NCI-H1105 treated with DMSO at 0.1 percent for 48 hours (cell line): Measurements from ENCODE around the gene LARP4.
"Not testable (repeated sequence)": the region's sequence is repeated elsewhere in the genome, so short reads cannot be mapped to it uniquely, and the experiment has no call there.

Source experiments
- DNase-seq: peaks from one replicate; lab custom pipeline; 2025; lab: John Stamatoyannopoulos, UW

The LARP4 gene

DNA sequence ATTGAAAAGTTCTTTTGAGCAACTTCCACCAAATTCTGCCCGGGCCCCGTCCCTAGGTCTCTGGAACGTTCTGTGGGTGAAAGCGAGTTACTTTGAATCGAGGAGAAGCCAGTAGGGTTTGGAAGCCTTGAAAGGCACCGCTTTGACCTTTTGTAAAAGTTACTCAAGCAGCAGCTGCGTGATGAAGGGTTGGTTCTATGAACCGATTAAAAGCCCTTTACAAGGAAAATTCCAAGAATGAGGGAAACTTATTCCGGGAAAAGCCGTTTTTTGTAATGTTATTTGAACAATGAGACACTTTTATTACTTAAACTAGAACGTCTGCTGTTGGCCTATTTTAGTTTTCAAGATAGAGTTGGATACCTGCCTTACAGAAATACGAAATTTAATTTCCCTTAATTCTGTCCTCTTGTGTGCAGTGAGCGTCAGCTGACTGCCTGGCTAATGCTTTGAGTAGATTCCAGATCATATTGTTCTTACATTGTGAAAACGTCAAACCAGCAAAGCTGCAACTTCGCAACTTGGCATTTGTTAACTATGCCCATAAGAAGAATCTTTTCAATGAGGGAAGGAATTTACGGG lies 906 bp downstream of the LARP4 start:
- DNase-seq = peak; percentile 11

DNA sequence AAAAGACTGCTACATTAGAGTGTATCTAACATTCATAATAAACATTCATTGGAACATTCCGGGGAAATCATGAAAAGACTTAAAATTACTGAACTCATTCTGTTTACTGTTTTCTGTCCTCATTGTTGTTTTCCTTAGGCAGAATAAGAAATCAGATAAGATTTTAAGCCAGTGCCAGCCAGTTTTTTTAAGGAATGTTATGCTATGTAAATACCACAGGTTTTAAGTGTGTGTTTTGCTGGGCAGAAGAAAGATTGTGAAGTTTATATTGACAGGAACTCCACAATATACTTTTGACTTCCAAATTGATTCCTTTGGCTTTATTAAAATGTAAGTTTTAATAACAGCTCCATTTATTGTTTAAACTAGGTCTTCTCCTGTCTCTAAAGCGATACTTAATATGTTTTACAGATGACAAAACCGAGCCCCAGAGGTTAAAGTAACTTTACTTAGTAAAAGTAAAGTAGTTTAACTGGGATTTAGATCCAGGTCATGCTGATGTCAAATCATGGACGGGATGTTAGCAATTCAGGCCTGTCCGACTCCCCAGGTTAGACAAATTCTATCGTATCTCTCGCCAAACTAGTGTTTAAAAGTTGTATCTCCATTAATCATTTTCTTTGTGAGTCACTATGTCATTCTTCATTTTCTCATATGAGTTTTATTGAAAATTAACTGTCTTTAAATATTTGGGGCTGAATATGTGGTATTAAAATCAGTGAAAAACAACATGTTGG lies 1.7 kb downstream of the LARP4 start:
- no peak for DNase-seq

DNA sequence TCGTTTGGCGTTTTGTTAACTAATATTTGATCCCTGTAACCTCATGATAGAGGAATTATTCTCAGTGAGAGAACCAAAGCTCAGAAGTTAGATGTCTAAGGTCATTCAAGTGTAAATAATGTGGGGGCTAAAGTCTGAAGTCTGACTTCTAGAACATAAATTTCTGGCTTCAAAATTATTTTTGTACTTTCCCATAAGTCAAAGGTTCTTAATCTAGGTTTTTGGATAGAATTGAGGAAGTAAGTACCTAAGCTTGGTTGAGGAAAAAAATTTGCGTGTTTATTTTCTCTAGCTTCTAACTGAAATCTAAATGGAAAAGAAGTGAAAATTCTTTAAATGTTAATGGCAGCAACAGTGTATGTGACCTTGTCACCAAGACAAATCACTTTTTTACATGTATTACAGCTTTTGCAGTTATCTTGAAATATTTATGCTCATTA lies 2.3 kb downstream of the LARP4 start:
- no peak for DNase-seq

DNA sequence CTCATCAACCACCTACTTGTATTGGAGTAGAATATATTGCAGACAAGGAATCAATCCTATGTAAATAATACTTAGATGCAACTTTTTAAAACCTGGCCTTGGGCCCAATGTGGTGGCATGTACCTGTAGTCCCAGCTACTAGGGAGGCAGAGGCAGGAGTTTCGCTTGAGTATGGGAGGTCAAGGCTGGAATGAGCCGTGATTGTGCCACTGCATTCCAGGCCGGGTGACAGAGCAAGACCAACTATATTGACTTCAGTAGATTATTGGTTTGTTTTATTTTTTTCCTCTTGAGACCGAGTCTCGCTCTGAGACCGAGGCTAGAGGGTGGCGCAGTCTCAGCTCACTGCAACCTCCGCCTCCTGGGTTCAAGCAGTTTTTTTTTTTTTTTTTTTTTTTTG lies 3.6 kb downstream of the LARP4 start:
- no peak for DNase-seq

DNA sequence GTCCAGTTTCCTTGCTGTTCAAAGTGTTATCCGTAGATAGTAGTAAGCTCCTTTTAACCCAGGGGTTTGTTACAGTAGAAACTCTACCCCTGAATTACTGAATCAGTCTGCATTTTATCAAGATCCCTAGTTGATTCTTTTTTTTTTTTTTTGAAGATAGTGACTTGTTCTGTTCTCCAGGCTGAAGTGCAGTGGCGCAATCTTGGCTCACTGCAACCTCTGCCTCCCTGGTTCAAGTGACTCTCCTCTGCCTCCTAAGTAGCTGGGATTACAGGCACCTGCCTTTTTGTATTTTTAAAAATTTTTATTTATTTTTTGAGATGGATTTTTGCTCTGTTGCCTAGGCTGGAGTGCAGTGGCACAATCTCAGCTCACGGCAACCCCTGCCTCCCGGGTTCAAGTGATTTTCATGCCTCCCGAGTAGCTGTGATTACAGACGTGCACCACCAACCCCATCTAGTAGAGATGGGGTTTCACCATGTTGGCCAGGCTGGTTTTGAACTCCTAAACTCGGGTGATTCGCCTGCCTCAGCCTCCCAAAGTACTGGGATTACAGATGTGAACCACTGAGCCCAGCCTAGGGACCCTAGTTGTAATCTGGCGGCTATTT lies 10.5 kb downstream of the LARP4 start:
- no peak for DNase-seq

DNA sequence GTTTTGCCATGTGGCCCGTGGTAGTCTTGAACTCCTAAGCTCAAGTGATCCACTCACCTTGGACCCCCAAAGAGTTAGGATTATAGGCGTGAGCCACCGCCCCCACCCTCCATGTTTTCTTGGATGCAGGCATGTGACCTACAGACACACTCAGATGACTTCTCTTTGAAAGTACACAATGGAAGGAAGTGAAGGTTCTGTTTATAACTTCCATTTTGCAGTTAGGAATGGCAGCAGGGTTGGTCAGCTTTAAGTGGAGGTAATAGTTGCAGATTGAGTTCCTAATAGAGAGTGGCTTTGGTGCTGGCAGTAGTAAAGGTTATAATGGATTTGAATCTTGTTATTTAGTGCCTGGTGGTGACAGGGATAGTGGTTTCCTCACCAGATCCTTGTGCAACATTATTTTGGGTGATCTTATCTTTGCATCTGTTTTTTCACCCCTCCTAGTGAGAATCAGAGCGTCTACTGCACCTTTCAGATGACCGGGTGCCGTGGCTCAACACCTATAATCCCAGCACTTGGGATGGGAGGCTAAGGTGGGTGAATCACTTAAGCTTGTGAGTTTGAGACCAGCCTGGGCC lies 15.3 kb downstream of the LARP4 start:
- DNase-seq = no peak

DNA sequence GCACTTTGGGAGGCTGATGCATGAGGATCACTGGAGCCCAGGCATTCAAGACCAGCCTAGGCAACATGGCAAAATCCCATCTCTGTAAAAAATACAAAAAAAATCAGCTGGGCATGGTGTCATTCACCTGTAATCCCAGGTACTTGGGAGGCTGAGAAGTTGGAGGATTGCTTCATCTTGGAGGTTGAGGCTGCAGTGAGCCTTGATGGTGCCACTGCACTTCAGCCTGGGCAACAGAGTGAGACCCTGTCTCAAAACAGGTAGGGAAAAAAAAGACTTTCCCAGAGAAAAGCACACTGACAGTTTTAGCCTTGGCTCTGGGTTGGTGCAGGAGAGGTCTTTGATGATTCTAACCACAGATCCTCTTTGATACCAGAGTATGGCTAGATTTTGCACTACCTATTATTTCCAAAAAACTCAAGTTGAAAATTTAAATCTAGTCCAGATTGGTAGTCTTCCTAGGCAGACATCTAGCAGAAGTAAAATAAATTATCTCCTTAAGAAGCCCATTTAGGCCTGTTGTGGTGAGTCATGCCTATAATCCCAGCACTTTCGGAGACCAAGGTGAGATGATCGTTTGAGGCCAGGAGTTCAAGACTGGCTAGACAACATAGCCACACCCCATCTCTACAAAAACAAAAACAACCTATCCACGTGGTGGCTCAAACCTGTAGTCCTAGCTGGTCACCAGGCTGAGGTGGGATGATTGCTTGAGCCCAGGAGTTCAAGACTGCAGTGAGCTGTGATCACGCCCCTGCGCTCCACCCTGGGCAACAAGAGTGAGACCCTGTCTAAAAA lies 18.6 kb downstream of the LARP4 start:
- DNase-seq = no peak

DNA sequence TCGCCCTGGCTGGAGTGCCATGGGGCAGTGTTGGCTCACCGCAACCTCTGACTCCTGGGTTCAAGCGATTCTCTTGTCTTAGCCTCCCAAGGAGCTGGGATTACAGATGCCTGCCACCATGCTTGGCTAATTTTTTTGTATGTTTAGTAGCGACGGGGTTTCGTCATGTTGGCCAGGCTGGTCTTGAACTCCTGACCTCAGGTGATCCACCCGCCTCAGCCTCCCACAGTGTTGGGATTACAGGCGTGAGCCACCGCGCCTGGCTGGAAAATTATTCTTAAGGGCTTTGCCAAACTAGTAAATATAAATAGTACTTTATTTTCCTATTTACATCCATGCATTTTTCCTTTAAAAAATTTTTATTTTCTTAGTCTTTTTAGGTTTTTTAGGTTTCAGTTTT lies 22.2 kb downstream of the LARP4 start:
- not testable (repeated sequence) for DNase-seq

DNA sequence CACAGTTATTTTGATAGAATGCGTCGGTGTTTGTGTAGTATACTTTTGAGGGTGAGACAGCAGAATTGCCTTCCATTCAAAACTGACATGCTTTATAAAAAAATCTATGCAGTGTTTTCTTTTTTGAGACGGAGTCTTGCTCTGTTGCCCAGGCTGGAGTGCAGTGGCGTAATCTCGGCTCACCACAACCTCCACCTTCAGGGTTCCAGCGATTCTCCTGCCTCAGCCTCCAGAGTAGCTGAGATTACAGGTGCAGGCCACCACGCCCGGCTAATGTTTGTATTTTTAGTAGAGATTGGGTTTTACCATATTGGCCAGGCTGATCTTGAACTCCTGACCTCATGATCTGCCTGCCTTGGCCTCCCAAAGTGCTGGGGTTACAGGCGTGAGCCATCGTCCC lies 22.7 kb downstream of the LARP4 start:
- DNase-seq = not testable (repeated sequence)

DNA sequence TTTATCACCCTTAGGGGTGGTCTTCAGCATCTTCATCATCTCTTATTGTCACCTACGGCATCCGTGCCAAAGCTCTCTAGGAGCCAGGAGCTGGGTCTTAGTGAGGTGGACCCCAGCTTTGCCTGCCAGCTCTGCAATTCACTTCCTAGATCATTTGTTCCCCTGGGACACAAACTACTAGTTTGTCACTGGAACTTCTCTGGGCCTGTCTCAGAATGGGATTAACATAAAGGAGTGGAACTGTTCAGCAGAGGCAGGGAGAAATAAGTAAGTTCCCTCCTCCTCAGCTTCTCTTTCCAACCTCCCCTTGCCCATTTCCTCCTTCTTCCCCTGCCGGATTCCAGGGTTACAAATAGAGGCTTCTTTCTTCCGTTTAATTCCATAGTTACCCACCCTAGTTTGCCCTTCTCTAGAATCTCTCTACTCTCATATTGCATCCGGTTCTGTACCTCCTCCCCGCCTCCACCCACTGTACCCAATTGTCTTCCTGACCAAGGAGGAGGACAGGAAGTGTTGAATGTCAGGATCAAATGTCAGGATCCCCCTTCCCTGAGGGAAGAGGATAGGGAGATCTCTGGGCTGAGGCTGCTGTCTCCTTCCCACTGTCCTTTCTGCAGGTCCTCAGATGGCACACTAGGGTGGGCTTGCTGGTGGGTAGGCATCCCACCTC lies 25.0 kb downstream of the LARP4 start:
- no peak for DNase-seq

DNA sequence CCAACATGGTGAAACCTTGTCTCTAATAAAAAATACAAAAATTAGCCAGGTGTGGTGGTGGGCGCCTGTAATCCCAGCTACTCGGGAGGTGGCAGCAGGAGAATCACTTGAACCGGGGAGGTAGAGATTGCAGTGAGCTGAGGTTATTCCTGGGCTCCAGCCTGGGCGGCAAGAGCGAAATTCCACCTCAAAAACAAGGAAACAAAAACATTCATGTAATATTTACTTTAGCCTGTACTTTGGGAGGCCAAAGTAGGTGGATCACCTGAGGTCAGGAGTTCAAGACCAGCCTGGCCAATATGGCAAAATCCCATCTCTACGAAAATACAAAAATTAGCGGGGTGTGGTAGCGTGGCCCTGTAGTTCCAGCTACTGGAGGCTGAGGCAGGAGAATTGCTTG lies 31.0 kb downstream of the LARP4 start:
- DNase-seq = not testable (repeated sequence)

DNA sequence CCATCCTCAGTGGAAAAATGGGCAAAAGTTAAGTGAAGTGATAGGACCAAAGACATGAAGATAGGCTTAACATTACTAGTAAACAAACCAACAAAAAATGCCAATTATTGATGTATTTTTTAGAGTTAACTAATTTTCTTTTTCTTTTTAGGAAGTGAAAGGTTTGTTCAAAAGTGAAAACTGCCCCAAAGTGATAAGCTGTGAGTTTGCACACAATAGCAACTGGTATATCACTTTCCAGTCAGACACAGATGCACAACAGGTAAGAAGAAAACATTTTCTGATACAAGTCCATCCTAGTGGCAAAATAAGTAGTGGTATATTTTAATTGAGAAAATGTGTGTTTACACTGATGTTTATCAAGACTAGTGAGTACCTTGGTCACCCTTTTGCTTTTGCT lies 39.6 kb downstream of the LARP4 start:
- DNase-seq = no peak

DNA sequence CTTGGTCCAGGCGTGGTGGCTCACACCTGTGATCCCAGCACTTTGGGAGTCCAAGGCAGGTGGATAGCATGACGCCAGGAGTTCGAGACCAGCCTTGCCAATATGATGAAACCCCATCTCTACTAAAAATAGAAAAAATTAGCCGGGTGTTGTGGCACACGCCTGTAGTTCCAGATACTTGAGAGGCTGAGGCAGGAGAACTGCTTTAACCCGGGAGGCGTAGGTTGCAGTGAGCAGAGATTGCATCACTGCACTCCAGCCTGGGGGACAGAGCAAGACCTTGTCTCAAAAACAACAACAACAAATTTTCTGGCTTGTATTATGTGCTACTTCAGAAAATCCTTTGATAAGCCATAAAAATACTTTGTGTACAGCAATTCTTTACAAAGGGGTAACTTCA lies 41.1 kb downstream of the LARP4 start:
- no peak for DNase-seq

DNA sequence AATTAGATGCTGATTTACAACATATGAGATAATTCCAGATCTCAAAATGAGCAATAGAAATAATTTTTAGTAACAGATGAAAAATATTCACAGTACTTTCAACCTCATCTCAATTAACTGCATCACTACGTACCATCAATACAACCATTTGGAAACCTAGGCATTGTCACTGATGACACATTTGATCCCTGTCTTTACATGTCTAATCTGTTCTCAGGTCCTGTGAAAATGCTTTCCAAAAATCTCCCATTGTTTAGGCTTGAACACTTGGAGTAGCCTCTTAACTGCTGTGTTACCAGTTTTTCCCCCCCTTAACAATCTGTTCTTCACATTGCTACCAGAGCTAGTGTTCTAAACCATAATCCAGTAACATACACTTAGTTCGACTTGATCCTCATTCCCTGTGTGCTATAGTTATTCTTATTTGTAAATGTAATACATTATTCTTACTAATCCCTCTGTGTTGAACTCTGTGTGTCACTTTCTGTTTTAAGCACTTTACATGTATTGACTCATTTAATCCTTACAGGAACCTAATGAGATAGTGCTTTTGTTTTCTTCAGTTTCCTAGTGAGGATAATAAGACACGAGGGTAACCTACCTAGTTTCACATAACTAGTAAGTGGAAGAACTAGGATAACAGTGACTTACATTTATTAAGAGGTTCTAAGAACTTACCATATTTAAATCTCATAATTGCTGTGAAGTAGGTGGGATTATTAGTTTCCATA lies 41.7 kb downstream of the LARP4 start:
- no peak for DNase-seq

DNA sequence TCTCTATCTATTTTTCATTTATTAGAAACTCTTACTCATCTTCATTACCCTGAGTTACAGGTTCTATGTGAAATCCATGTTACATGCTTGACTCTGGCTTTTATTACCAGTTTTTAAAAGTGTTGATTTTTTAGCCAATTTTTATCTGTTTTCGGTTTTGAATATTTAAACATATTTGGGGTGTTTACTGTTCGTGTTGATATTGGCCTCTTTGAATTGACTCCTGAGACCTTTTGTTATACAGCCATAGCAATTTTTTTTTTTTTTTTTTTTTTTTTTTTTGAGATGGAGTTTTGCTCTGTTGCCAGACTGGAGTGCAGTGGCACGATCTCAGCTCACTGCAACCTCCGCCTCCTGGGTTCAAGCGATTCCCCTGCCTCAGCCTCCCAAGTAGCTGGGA lies 49.0 kb downstream of the LARP4 start:
- not testable (repeated sequence) for DNase-seq

DNA sequence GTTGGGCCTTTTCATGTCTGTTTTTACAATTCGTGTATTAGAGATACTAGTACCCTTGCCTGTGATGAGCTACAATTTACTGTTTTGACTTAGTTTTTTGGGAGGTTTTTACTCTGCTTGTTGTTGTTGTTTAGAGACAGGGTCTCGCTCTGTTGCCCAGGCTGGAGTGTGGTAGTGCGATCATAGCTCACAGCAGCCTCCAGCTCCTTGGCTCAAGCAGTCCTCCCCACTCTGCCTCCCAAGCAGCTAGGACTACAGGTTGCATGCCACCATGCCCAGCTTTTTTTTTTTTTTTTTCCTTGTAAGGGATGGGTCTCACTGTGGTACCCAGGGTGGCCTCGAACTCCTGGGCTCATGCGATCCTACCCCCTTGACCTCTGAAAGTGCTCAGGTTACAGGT lies 52.1 kb downstream of the LARP4 start:
- no peak for DNase-seq

DNA sequence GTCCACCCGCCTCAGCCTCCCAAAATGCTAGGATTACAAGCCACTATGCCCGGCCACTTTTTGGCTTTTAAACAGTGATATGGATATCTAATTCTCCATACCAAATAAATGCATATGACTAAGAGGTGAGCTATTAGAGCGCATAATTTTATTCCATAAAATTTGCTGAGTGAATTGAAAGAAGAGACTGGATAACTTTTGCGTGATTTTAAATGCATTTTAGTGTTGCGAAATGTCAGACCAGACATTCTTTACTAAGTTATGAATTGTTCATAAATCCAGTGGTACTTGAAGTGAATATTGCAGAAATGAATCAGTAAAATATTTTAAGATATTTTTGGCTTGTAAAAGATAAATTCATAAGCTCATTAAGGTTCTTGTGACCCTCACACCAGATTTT lies 53.2 kb downstream of the LARP4 start:
- no peak for DNase-seq

DNA sequence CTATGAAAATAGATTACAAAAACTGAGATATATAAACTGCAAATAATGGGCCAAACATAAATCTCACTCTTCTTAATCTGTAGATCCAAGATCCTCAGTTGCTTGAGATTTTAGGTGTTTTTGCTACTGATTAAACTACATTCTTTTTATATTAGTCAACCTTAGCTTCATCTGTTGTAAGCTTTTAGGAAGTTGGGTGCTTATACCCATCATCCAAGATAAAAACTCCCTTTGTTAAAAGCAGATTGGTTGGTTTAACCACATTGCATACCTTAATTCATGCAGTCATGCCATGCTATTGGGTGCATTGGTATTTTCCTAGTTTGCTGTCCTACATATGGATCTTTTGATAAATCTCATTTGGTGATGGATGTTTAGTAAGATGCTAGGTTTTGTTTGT lies 57.9 kb downstream of the LARP4 start:
- no peak for DNase-seq

DNA sequence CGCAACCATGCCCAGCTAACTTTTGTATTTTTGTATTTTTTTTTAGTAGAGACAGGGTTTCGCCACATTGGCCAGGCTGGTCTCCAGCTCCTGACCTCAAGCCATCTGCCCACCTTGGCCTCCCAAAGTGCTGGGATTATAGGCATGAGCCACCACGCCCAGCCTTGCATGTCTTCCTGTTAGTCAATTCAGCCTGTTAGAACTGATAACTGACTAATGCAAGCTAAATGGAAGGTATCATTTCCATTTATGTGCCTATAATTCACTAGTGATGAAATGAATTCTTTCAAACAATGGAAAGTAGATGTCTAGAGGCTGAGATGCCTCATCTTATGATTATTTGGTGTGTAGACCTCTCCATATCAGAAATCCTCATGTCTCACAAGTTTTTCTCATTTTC lies 66.8 kb downstream of the LARP4 start:
- DNase-seq = no peak

DNA sequence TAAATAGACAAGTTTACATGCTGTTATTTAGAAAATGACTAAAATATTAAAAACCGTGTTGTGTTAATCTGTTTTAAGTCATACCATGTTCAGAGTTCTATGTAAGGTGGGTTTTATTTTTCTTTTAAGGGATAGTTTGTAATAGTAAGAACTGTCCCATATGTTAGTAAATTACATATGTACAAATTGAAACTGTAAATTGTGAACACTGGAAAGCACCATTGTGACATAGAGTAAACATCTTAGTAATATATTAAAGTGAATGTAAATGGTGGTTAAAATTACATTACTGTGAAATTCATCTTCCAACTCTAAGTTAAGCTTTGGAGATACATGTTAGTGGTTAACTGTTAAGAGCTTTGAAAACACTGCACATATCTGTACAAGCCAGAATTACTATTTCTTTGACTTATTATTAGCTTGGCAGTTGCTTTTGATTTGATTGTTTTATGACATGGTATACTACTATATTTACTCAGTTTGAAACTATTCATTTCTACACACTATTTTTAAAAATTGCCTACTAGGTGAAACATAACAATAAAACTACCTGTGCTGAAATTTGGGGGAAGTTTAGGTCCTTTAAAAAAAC lies 76.7 kb downstream of the LARP4 start:
- DNase-seq = no peak

DNA sequence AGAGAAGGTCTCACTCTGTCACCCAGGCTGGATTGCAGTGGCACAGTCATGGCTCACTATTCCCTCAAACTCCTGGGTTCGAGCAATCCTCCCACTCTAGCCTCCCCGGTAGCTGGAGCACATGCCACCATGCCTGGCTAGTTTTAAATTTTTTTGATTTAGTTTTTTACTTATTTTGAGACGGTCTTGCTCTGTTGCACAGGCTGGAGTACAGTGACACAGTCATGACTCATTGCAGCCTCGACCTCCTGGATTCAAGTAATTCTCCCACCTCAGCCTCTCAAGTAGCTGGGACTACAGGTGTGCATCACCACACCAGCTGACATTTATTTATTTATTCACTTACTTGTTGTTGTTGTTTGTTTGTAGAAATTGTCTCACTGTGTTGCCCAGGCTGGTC lies 81.9 kb downstream of the LARP4 start:
- DNase-seq = no peak
